Neural crest cell (in vitro differentiated cells): ENCODE data around the gene LACTB. TPM values are rescaled to one million over a fixed set of nuclear protein-coding genes. Genes with fewer than 3 reads are reported as not detected.
A peak's percentile ranks its signal among the peaks of the same experiment; 100 is the strongest.

ENCODE experiments used
- DNase-seq: peaks from one replicate; pipeline ENCODE4 v3.0.0; 2021; ENCODE audit warnings: low read depth, mixed read lengths, low spot score
- H3K27ac Mint-ChIP-seq: one replicate; pipeline ENCODE4 v1.8.0; 2021; ENCODE audit warnings: mild to moderate bottlenecking, mixed read lengths; ENCODE audit not compliant: unreplicated experiment
- H3K27me3 Mint-ChIP-seq: 2 replicates; pipeline ENCODE4 v1.8.0; 2021; ENCODE audit warnings: low read depth, mild to moderate bottlenecking, mixed read lengths
- H3K36me3 Mint-ChIP-seq: 2 replicates; pipeline ENCODE4 v1.8.0; 2021; ENCODE audit warnings: low read depth, mild to moderate bottlenecking, mixed read lengths
- H3K4me1 Mint-ChIP-seq: 2 replicates; pipeline ENCODE4 v1.8.0; 2021; ENCODE audit warnings: mixed read lengths
- H3K4me3 Mint-ChIP-seq: one replicate; pipeline ENCODE4 v1.8.0; 2021; ENCODE audit warnings: mild to moderate bottlenecking, mixed read lengths
- H3K9me3 Mint-ChIP-seq: 2 replicates; pipeline ENCODE4 v1.8.0; 2021; ENCODE audit warnings: mixed read lengths
- total RNA-seq: library from RNA; stranded (reverse); gene quantifications from 2 replicates; pipeline ENCODE4 v1.2.1, GENCODE V29; 2021
- TF ChIP-seq, protein P1 (sequence below): fragments of 200-600 bp; sonication (generic); conservative IDR thresholded peaks from 2 replicates; pipeline ENCODE4 v1.5.0; 2021; ENCODE audit warnings: antibody characterized with exemption, mild to moderate bottlenecking

The LACTB gene
- total RNA-seq, 1 donor from 2014 or later: 7.0 TPM

- H3K27ac Mint-ChIP-seq: no peak overlapping the region
- H3K9me3 Mint-ChIP-seq: no peaks in the 10 kb centered on the region
- TF ChIP-seq, protein P1, sequence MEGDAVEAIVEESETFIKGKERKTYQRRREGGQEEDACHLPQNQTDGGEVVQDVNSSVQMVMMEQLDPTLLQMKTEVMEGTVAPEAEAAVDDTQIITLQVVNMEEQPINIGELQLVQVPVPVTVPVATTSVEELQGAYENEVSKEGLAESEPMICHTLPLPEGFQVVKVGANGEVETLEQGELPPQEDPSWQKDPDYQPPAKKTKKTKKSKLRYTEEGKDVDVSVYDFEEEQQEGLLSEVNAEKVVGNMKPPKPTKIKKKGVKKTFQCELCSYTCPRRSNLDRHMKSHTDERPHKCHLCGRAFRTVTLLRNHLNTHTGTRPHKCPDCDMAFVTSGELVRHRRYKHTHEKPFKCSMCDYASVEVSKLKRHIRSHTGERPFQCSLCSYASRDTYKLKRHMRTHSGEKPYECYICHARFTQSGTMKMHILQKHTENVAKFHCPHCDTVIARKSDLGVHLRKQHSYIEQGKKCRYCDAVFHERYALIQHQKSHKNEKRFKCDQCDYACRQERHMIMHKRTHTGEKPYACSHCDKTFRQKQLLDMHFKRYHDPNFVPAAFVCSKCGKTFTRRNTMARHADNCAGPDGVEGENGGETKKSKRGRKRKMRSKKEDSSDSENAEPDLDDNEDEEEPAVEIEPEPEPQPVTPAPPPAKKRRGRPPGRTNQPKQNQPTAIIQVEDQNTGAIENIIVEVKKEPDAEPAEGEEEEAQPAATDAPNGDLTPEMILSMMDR: no peak
- no peaks in the 10 kb centered on the region for H3K36me3 Mint-ChIP-seq
- H3K27me3 Mint-ChIP-seq: no peaks in the 10 kb centered on the region
- H3K4me1 Mint-ChIP-seq: peaks cover 22% of the 10 kb centered on the region
- no peak for DNase-seq
- H3K4me3 Mint-ChIP-seq: no peak overlapping the region
Measured at GRCh38 chr15:63090472-63090871, 31.2 kb upstream of the LACTB start.

DNA sequence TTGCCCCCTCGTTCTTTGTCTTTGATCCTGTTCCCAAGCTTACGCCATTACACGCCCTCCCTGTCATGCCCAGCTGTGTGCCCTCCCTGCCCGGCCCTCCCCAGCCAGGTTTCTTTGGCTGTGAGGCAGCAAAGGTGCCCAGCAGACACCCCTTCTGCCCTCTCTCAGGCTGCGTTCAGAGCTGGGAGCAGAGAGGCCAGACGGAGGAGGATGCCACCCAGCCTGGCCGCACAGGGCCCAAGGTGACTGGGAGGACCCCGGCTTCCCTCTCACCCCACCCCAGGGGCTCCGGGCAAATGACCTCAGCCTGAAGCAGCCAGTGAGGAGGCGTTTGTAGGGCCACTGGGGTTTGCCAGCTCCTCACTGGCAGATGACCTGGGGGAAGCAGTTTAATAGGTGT, 30.8 kb upstream of the LACTB start:
- peaks cover 22% of the 10 kb centered on the region for H3K4me1 Mint-ChIP-seq
- H3K27ac Mint-ChIP-seq: no peak overlapping the region
- TF ChIP-seq, protein P1: no peak
- no peaks in the 10 kb centered on the region for H3K27me3 Mint-ChIP-seq
- no peak overlapping the region for H3K4me3 Mint-ChIP-seq
- H3K36me3 Mint-ChIP-seq: no peaks in the 10 kb centered on the region
- no peak for DNase-seq
- H3K9me3 Mint-ChIP-seq: no peaks in the 10 kb centered on the region

DNA sequence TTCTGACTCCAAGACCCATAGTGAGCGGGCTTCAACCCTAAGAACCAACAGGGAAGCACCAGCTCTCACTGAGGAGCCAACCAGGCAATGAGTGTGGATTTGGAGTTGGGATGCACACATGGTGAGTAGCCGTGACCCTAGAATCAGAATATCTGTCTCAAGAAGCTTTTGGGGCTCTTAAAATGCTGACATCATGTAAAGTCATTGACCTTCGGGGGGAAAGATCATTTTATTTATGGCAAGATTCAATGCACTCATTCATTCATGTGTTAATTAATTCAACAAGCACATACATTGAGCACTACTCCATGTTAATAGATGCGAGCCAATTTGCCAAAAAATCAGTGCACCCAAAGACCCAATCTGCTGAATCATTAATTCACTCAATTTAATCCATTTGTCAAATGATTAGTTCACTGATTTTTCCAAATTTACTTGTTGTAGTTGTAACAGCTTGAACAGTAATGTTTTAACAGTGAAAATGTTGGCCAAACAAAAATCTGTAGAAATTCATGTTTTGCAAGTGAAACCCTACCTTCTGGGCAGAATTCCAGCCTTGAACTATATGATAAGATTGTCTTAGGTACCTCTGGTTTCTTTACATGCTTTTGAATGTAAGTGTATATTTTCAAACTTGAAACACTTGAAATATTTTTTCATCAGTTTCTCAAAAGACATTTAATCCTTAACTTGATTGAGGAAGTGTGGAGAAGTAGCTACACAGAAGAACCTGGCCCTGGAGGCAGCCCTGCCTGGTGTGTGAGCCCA, 29.8 kb upstream of the LACTB start:
- DNase-seq: no peak
- no peaks in the 10 kb centered on the region for H3K27me3 Mint-ChIP-seq
- TF ChIP-seq, protein P1: no peak
- H3K9me3 Mint-ChIP-seq: no peaks in the 10 kb centered on the region
- no peak overlapping the region for H3K27ac Mint-ChIP-seq
- peaks cover 15% of the 10 kb centered on the region for H3K4me1 Mint-ChIP-seq
- no peak overlapping the region for H3K4me3 Mint-ChIP-seq
- H3K36me3 Mint-ChIP-seq: no peaks in the 10 kb centered on the region

DNA sequence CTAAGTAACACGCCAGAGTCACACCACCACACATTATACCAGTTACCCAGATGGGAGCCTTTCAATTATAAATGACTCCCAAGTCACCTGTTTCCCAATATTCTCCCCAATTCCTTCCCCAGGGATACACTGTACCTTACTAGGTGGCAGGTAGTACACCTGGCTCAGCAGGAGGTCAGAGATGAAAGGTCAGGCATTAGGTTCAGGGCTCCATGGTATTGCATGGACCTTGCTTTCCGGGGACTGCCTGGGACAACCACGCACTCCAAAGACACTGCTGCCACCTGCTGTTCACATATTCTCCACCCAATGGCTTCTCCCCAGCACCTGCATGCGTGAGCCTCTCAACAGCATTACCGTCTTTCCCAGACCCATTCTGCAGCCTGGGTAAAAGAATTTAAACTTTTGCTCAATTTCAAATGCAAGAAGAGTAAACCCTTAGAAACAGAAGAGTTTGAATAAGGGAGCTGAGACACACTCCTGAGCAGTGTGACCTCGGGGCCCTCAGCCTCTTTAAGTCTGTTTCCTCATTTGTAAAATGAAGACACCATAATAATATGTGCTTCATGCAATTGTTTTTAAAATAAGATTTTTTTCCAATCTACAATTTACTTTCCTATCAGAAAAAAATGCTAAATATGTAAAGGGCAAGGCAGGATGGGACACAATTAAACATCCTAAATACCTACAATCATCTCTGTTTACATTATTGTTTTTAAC, 28.0 kb upstream of the LACTB start:
- no peaks in the 10 kb centered on the region for H3K36me3 Mint-ChIP-seq
- TF ChIP-seq, protein P1: peak; percentile 86
- peaks cover 9% of the 10 kb centered on the region for H3K4me1 Mint-ChIP-seq
- no peak overlapping the region for H3K4me3 Mint-ChIP-seq
- peak; percentile 81 for DNase-seq
- H3K9me3 Mint-ChIP-seq: no peaks in the 10 kb centered on the region
- H3K27ac Mint-ChIP-seq: no peak overlapping the region
- no peaks in the 10 kb centered on the region for H3K27me3 Mint-ChIP-seq

DNA sequence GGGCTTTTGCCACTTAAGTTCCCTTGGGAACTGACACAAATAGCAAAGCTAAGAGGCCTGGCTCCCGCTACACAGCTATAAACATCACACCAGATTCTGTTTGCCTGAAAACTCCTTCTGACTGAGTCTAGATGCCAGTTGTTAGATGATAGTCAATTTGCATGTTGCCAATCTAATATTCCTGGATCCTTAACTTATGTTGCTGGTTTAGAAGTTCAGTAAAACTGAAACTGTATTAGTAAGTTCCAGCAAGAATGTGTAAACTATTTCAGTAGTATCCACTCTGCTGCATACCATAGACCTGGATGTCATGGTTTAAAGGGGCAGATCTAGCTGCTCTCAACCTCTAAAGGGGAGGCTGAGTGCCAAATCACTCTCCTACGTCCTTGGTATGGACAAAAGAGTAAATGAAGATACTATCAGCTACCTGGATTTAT, 27.1 kb upstream of the LACTB start:
- no peak overlapping the region for H3K27ac Mint-ChIP-seq
- no peaks in the 10 kb centered on the region for H3K9me3 Mint-ChIP-seq
- no peaks in the 10 kb centered on the region for H3K27me3 Mint-ChIP-seq
- H3K36me3 Mint-ChIP-seq: no peaks in the 10 kb centered on the region
- no peak overlapping the region for H3K4me3 Mint-ChIP-seq
- TF ChIP-seq, protein P1: no peak
- H3K4me1 Mint-ChIP-seq: peaks cover under 1% of the 10 kb centered on the region
- DNase-seq: no peak
